Breast epithelium (tissue), 3 donors: ENCODE measurements around the gene CD99.

Experiments
- POLR2A ChIP-seq: fragments of 450-650 bp; IDR thresholded peaks from one replicate; pipeline ENCODE4 v1.6.1; 2016; ENCODE audit warnings: antibody characterized with exemption, mild to moderate bottlenecking, moderate library complexity
- POLR2AphosphoS5 ChIP-seq, 3 donors: sonication (generic); formaldehyde crosslinking; IDR thresholded peaks; one replicate each; pipeline ENCODE4 v1.6.1; 2017; ENCODE audit warnings: antibody characterized with exemption in 3 of 3
- TF ChIP-seq, protein P1 (sequence below), 3 donors: fragments of 450-650 bp; IDR thresholded peaks; one replicate each; pipeline ENCODE4 v1.5.1; 2016 to 2017; ENCODE audit warnings: antibody characterized with exemption in 3 of 3, mild to moderate bottlenecking in 3 of 3, moderate library complexity in 3 of 3

- TF ChIP-seq, protein P1, sequence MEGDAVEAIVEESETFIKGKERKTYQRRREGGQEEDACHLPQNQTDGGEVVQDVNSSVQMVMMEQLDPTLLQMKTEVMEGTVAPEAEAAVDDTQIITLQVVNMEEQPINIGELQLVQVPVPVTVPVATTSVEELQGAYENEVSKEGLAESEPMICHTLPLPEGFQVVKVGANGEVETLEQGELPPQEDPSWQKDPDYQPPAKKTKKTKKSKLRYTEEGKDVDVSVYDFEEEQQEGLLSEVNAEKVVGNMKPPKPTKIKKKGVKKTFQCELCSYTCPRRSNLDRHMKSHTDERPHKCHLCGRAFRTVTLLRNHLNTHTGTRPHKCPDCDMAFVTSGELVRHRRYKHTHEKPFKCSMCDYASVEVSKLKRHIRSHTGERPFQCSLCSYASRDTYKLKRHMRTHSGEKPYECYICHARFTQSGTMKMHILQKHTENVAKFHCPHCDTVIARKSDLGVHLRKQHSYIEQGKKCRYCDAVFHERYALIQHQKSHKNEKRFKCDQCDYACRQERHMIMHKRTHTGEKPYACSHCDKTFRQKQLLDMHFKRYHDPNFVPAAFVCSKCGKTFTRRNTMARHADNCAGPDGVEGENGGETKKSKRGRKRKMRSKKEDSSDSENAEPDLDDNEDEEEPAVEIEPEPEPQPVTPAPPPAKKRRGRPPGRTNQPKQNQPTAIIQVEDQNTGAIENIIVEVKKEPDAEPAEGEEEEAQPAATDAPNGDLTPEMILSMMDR (IDR thresholded peaks at IDR 0.05): no peak
- TF ChIP-seq POLR2AphosphoS5 (IDR thresholded peaks at IDR 0.05) (no peak), POLR2A (no peak)
Measured at GRCh38 chrX:2712428-2712827, 21.3 kb downstream of the CD99 start.
